ENCODE data around the gene PGM2L1.

DNA sequence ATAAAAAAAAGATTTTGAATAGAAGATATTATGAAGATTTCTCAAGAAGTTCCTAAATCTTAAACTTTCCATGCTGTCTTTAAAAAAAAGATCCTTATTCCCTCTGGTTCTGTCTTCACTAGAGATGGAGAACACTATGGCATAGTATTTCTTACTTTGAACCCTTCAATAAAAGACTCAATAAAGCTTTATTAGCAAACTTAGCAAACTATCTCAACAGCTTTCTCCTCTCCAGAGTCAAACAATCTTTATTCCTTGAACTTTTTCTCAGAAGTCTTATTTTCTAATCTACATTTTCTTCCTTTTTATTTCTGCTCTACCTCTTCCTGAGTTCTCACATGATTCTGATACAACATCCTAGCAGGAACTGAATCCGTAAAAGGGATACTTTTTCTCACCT lies 65.0 kb downstream of the PGM2L1 start:
- TF ChIP-seq, protein P1, sequence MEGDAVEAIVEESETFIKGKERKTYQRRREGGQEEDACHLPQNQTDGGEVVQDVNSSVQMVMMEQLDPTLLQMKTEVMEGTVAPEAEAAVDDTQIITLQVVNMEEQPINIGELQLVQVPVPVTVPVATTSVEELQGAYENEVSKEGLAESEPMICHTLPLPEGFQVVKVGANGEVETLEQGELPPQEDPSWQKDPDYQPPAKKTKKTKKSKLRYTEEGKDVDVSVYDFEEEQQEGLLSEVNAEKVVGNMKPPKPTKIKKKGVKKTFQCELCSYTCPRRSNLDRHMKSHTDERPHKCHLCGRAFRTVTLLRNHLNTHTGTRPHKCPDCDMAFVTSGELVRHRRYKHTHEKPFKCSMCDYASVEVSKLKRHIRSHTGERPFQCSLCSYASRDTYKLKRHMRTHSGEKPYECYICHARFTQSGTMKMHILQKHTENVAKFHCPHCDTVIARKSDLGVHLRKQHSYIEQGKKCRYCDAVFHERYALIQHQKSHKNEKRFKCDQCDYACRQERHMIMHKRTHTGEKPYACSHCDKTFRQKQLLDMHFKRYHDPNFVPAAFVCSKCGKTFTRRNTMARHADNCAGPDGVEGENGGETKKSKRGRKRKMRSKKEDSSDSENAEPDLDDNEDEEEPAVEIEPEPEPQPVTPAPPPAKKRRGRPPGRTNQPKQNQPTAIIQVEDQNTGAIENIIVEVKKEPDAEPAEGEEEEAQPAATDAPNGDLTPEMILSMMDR (IDR thresholded peaks at IDR 0.05) = no peak
- TF ChIP-seq POLR2AphosphoS5 (IDR thresholded peaks at IDR 0.05) (no peak), POLR2A (IDR thresholded peaks at IDR 0.05) (no peak)
